Suprapubic skin (tissue), 4 donors: Measurements from ENCODE around the gene LAMTOR2. TPM values are rescaled to one million over a fixed set of nuclear protein-coding genes. Genes with fewer than 3 reads are reported as not detected.

Experiments
- DNase-seq, 2 donors: peaks; one replicate each; pipeline ENCODE4 v3.0.0-alpha.2; 2019; ENCODE audit warnings: low spot score in 2 of 2
- H3K27ac ChIP-seq: fragments of 200-600 bp; sonication (generic); one replicate; pipeline ENCODE4 v1.5.1; 2019
- H3K27me3 ChIP-seq: fragments of 200-600 bp; sonication (generic); one replicate; pipeline ENCODE4 v1.5.1; 2019
- H3K36me3 ChIP-seq: fragments of 200-600 bp; sonication (generic); one replicate; pipeline ENCODE4 v1.5.1; 2019
- H3K4me1 ChIP-seq: fragments of 200-600 bp; sonication (generic); one replicate; pipeline ENCODE4 v1.5.1; 2019
- H3K4me3 ChIP-seq: fragments of 200-600 bp; sonication (generic); one replicate; pipeline ENCODE4 v1.5.1; 2019; ENCODE audit warnings: mild to moderate bottlenecking
- H3K9me3 ChIP-seq: fragments of 200-600 bp; sonication (generic); one replicate; pipeline ENCODE4 v1.5.1; 2019
- CTCF ChIP-seq, 2 donors: fragments of 200-600 bp in 1 of 2; fragments of 450-650 bp in 1 of 2; sonication (generic) in 1 of 2; IDR thresholded peaks; one replicate each; pipeline ENCODE4 v1.5.1; 2016 to 2019; ENCODE audit warnings: antibody characterized with exemption in 2 of 2, mild to moderate bottlenecking in 1 of 2, moderate library complexity in 1 of 2
- EP300 ChIP-seq: sonication (generic); formaldehyde crosslinking; IDR thresholded peaks from one replicate; pipeline ENCODE4 v1.6.1; 2017; ENCODE audit warnings: antibody characterized with exemption
- POLR2A ChIP-seq, 2 donors: fragments of 450-650 bp; IDR thresholded peaks; one replicate each; pipeline ENCODE4 v1.6.1; 2017; ENCODE audit warnings: antibody characterized with exemption in 2 of 2, mild to moderate bottlenecking in 2 of 2, moderate library complexity in 2 of 2
- POLR2AphosphoS5 ChIP-seq, 3 donors: sonication (generic); formaldehyde crosslinking; IDR thresholded peaks; one replicate each; pipeline ENCODE4 v1.6.1; 2017; ENCODE audit warnings: antibody characterized with exemption in 3 of 3
- WGBS: methylation state at CpG from one replicate; pipeline ENCODE4 v1.1.5; 2018; 5-methylcytosine and 5-hydroxymethylcytosine counted together
- total RNA-seq, 4 donors: library from RNA; depleted of rRNA; stranded (reverse); fragments of >200 nt; gene quantifications; one replicate each; pipeline ENCODE4 v1.1.0, GENCODE V29; 2016

LAMTOR2 gene
- total RNA-seq, 4 donors from 2014 or later: 27.3 to 66.6 (median 57.7) TPM

- no peak for TF ChIP-seq EP300
- no peak for TF ChIP-seq CTCF (IDR thresholded peaks at IDR 0.05)
- no peak for TF ChIP-seq POLR2AphosphoS5 (IDR thresholded peaks at IDR 0.05)
- TF ChIP-seq POLR2A (IDR thresholded peaks at IDR 0.05): no peak
- WGBS: under 1% methylated on average over 23 of the region's 63 CpGs
- peaks cover 18% of the 10 kb centered on the region for H3K36me3 ChIP-seq
These were observed 1.5 kb upstream of the LAMTOR2 start for GRCh38 chr1:156052862-156053767.

GRCh38 chr1:156053768-156054499 is 648 bp upstream of the LAMTOR2 start, which contains the start of gene UBQLN4:
Gene UBQLN4 (minus strand): TSS chr1:156053798. CDS start chr1:156053701, 97 bp downstream.
- peak; percentile 90 to 92 for DNase-seq
- peaks cover 31% of the 10 kb centered on the region for H3K4me1 ChIP-seq
- H3K9me3 ChIP-seq: no peaks in the 10 kb centered on the region
- H3K36me3 ChIP-seq: peaks cover 15% of the 10 kb centered on the region
- WGBS: 0% methylated on average over 24 of the region's 49 CpGs
- no peak for TF ChIP-seq EP300
- TF ChIP-seq POLR2AphosphoS5 (IDR thresholded peaks at IDR 0.05): no peak
- no peak for TF ChIP-seq POLR2A (IDR thresholded peaks at IDR 0.05)
- peak; percentile 12 to 65 for TF ChIP-seq CTCF (IDR thresholded peaks at IDR 0.05)
- H3K27me3 ChIP-seq: no peaks in the 10 kb centered on the region
- peak within 1 kb of the TSS; percentile 90 for H3K27ac ChIP-seq
- peak within 1 kb of the TSS; percentile 83 for H3K4me3 ChIP-seq

More at GRCh38 chr1:156052862-156053767, 1.5 kb upstream of the LAMTOR2 start:
- H3K9me3 ChIP-seq: no peaks in the 10 kb centered on the region
- peaks cover 31% of the 10 kb centered on the region for H3K4me1 ChIP-seq
- DNase-seq: peak; percentile 86 to 87
- H3K27ac ChIP-seq: peak overlapping the region; percentile 90
- H3K4me3 ChIP-seq: peak overlapping the region; percentile 83
- H3K27me3 ChIP-seq: no peaks in the 10 kb centered on the region

- H3K27ac ChIP-seq: peak overlapping the region; percentile 90
- no peaks in the 10 kb centered on the region for H3K9me3 ChIP-seq
- WGBS: 52% methylated on average over 7 of the region's 17 CpGs
- DNase-seq: no peak
- peaks cover 41% of the 10 kb centered on the region for H3K4me1 ChIP-seq
- H3K4me3 ChIP-seq: peak overlapping the region; percentile 83
- peaks cover 3% of the 10 kb centered on the region for H3K36me3 ChIP-seq
- no peak for TF ChIP-seq POLR2AphosphoS5 (IDR thresholded peaks at IDR 0.05)
- no peak for TF ChIP-seq CTCF (IDR thresholded peaks at IDR 0.05)
- TF ChIP-seq POLR2A (IDR thresholded peaks at IDR 0.05): no peak
- TF ChIP-seq EP300: no peak
- no peaks in the 10 kb centered on the region for H3K27me3 ChIP-seq
These were observed 883 bp downstream of the LAMTOR2 start for GRCh38 chr1:156055281-156056048.

- DNase-seq: no peak
- TF ChIP-seq EP300 (no peak), CTCF (IDR thresholded peaks at IDR 0.05) (no peak), POLR2A (IDR thresholded peaks at IDR 0.05) (no peak)
- no peak overlapping the region for H3K4me3 ChIP-seq
- peaks cover 42% of the 10 kb centered on the region for H3K4me1 ChIP-seq
- H3K27me3 ChIP-seq: no peaks in the 10 kb centered on the region
- H3K27ac ChIP-seq: no peak overlapping the region
- H3K36me3 ChIP-seq: peaks cover 3% of the 10 kb centered on the region
- WGBS: 91% methylated on average over 1 of the region's 1 CpG
- H3K9me3 ChIP-seq: no peaks in the 10 kb centered on the region
These were observed 1.8 kb downstream of the LAMTOR2 start for GRCh38 chr1:156056326-156056849.
